Measurements from ENCODE around the gene DBNDD1.

DNA sequence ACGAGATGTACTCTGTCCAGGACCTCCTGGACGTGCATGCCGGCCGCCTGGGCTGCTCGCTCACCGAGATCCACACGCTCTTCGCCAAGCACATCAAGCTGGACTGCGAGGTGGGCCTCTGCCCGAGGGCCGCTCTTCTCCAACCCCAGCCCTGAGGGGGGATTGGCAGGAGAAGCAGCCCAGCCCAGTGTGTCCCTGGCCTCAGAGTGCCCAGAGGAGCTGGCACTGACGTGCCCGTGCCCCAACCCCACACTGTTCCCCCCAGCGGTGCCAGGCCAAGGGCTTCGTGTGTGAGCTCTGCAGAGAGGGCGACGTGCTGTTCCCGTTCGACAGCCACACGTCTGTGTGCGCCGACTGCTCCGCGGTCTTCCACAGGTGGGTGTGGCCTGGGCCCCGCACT is 55.1 kb downstream of the DBNDD1 start:
- no peak for TF ChIP-seq EZH2 (IDR thresholded peaks at IDR 0.05; ENCODE audit: insufficient read depth, poor library complexity, severe bottlenecking)
- no peak for TF ChIP-seq EZH2phosphoT487 (IDR thresholded peaks at IDR 0.05; ENCODE audit: insufficient read depth, low read depth)
